HG02870 (cell line): ENCODE measurements around the gene TTLL9.

Experiments
- ATAC-seq: cut with Tn5 transposase; IDR thresholded peaks from one replicate; pipeline ENCODE4 v1.9.1; 2021; ENCODE audit warnings: mild to moderate bottlenecking, moderate library complexity; ENCODE audit not compliant: unreplicated experiment

Gene TTLL9

GRCh38 chr20:31836853-31837608, 33.4 kb upstream of the TTLL9 start:
- no peak for ATAC-seq

GRCh38 chr20:31837896-31838397, 32.5 kb upstream of the TTLL9 start:
- ATAC-seq = no peak

- ATAC-seq = no peak
These were observed 31.7 kb upstream of the TTLL9 start for GRCh38 chr20:31838646-31839292.

- no peak for ATAC-seq
These were observed 30.5 kb upstream of the TTLL9 start for GRCh38 chr20:31839782-31840487.

GRCh38 chr20:31840906-31841816, 29.3 kb upstream of the TTLL9 start:
- ATAC-seq = no peak

GRCh38 chr20:31841928-31842327, 28.5 kb upstream of the TTLL9 start:
- no peak for ATAC-seq

GRCh38 chr20:31842471-31843157, 27.8 kb upstream of the TTLL9 start:
- ATAC-seq = no peak

GRCh38 chr20:31843288-31843687, 27.1 kb upstream of the TTLL9 start:
- ATAC-seq = no peak

- ATAC-seq = no peak
These were observed 26.6 kb upstream of the TTLL9 start for GRCh38 chr20:31843881-31844280.

GRCh38 chr20:31844737-31845299, 25.6 kb upstream of the TTLL9 start:
- no peak for ATAC-seq

GRCh38 chr20:31845300-31845863, 25.1 kb upstream of the TTLL9 start, which contains the start of gene FOXS1:
FOXS1 (minus strand) TSS chr20:31845604; CDS start chr20:31845542, 62 bp downstream.
- no peak for ATAC-seq

- ATAC-seq = no peak
These were observed 23.7 kb upstream of the TTLL9 start for GRCh38 chr20:31846793-31847138.

GRCh38 chr20:31848088-31848999, 22.1 kb upstream of the TTLL9 start:
- ATAC-seq = no peak

- no peak for ATAC-seq
These were observed 21.0 kb upstream of the TTLL9 start for GRCh38 chr20:31849306-31849930.

- no peak for ATAC-seq
These were observed 19.0 kb upstream of the TTLL9 start for GRCh38 chr20:31851240-31851955.

- no peak for ATAC-seq
These were observed 17.0 kb upstream of the TTLL9 start for GRCh38 chr20:31853481-31853880.

- no peak for ATAC-seq
These were observed 13.9 kb upstream of the TTLL9 start for GRCh38 chr20:31856516-31856915.
